HG03060 (cell line): ENCODE measurements around the gene GPR87.

ENCODE experiments used
- ATAC-seq: cut with Tn5 transposase; IDR thresholded peaks from one replicate; pipeline ENCODE4 v1.9.1; 2021; ENCODE audit warnings: low read depth, moderate number of reproducible peaks; ENCODE audit not compliant: unreplicated experiment

Gene GPR87

GRCh38 chr3:151318991-151319390, 2.4 kb upstream of the GPR87 start:
- no peak for ATAC-seq

- no peak for ATAC-seq
Observed at GRCh38 chr3:151318313-151318712, 1.7 kb upstream of the GPR87 start.

GRCh38 chr3:151315846-151316245, 774 bp downstream of the GPR87 start:
- ATAC-seq = no peak

GRCh38 chr3:151315136-151315535, 1.5 kb downstream of the GPR87 start:
- ATAC-seq = no peak

- ATAC-seq = no peak
Observed at GRCh38 chr3:151314593-151314992, 2.0 kb downstream of the GPR87 start.

- ATAC-seq = no peak
Observed at GRCh38 chr3:151314137-151314536, 2.5 kb downstream of the GPR87 start.

- ATAC-seq = no peak
Observed at GRCh38 chr3:151312972-151313371, 3.6 kb downstream of the GPR87 start.

- ATAC-seq = no peak
Observed at GRCh38 chr3:151309566-151309965, 7.1 kb downstream of the GPR87 start.

- no peak for ATAC-seq
Observed at GRCh38 chr3:151307583-151308488, 8.8 kb downstream of the GPR87 start.

GRCh38 chr3:151307131-151307530, 9.5 kb downstream of the GPR87 start:
- no peak for ATAC-seq

- ATAC-seq = no peak
Observed at GRCh38 chr3:151306168-151306810, 10.3 kb downstream of the GPR87 start.

GRCh38 chr3:151305775-151306151, 10.9 kb downstream of the GPR87 start:
- ATAC-seq = no peak

GRCh38 chr3:151305060-151305774, 11.4 kb downstream of the GPR87 start:
- no peak for ATAC-seq

GRCh38 chr3:151303751-151304150, 12.9 kb downstream of the GPR87 start:
- ATAC-seq = no peak

- no peak for ATAC-seq
Observed at GRCh38 chr3:151301787-151302186, 14.8 kb downstream of the GPR87 start.

GRCh38 chr3:151300539-151300938, 16.1 kb downstream of the GPR87 start:
- no peak for ATAC-seq

GRCh38 chr3:151299006-151299405, 17.6 kb downstream of the GPR87 start:
- ATAC-seq = no peak

GRCh38 chr3:151297429-151297828, 19.2 kb downstream of the GPR87 start:
- no peak for ATAC-seq

- no peak for ATAC-seq
Observed at GRCh38 chr3:151296226-151296625, 20.4 kb downstream of the GPR87 start.

GRCh38 chr3:151293127-151293526, 23.5 kb downstream of the GPR87 start:
- no peak for ATAC-seq

- no peak for ATAC-seq
Observed at GRCh38 chr3:151290673-151291072, 25.9 kb downstream of the GPR87 start.
